Measurements from ENCODE around the gene RUNX3.

- TF ChIP-seq, protein P1, sequence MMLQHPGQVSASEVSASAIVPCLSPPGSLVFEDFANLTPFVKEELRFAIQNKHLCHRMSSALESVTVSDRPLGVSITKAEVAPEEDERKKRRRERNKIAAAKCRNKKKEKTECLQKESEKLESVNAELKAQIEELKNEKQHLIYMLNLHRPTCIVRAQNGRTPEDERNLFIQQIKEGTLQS (IDR thresholded peaks at IDR 0.05) = no peak
- TF ChIP-seq SRF (IDR thresholded peaks at IDR 0.05; ENCODE audit: low read depth) (no peak), POLR2A (IDR thresholded peaks at IDR 0.05; ENCODE audit: borderline replicate concordance, extremely low read depth, insufficient read depth, insufficient read length) (no peak), CTCF (IDR thresholded peaks at IDR 0.05 in 2 of 3, conservative IDR thresholded peaks at IDR 0.05 in 1 of 3; ENCODE audit: borderline replicate concordance in 1 of 3, insufficient read depth in 1 of 3, low read depth in 2 of 3, low read length in 2 of 3) (no peak)
Observed at GRCh38 chr1:24919791-24920532, 10.1 kb downstream of the RUNX3 start.
